ENCODE measurements around the gene PRKAG3. TPM values are rescaled to one million over a fixed set of nuclear protein-coding genes. Genes with fewer than 3 reads are reported as not detected.

The PRKAG3 gene
- polyA plus RNA-seq, 1 of the 3 experiments (the other 2 are of a cell fraction) = not detected

- WGBS (ENCODE audit: low lambda C conversion rate) = 93% methylated on average over 3 of the region's 4 CpGs
- H3K4me2 ChIP-seq = no peak overlapping the region
- H3K36me3 ChIP-seq (replicated peaks in 1 of 2; ENCODE audit: control insufficient read depth in 1 of 2, insufficient read depth in 2 of 2, low read length in 1 of 2) = no peaks in the 10 kb centered on the region
- no peaks in the 10 kb centered on the region for H3K9me3 ChIP-seq
- no peak overlapping the region for H3K9ac ChIP-seq
- TF ChIP-seq FOXM1 (IDR thresholded peaks at IDR 0.05; ENCODE audit: low read depth) = no peak
- no peak for TF ChIP-seq NRF1 (IDR thresholded peaks at IDR 0.05; ENCODE audit: low read depth, low read length)
- TF ChIP-seq RFX5 (IDR thresholded peaks at IDR 0.05; ENCODE audit: low read length) = no peak
- no peak for TF ChIP-seq POLR2AphosphoS5 (IDR thresholded peaks at IDR 0.05; ENCODE audit: low read depth, low read length)
- no peak for TF ChIP-seq REST (IDR thresholded peaks at IDR 0.05; ENCODE audit: low read depth, low read length)
- TF ChIP-seq GATA2 (CRISPR knock-in tag; IDR thresholded peaks at IDR 0.05) = no peak
- no peak for TF ChIP-seq MEF2A (IDR thresholded peaks at IDR 0.05; ENCODE audit: borderline replicate concordance, low read depth)
- TF ChIP-seq IRF3 (IDR thresholded peaks at IDR 0.05; ENCODE audit: low read depth, low read length) = no peak
- TF ChIP-seq CTCF (IDR thresholded peaks at IDR 0.05) = no peak
- no peak for TF ChIP-seq RCOR1 (IDR thresholded peaks at IDR 0.05; ENCODE audit: low read length)
- TF ChIP-seq TEAD4 (IDR thresholded peaks at IDR 0.05; ENCODE audit: borderline replicate concordance, insufficient read depth) = no peak
- no peak for TF ChIP-seq ZBTB33 (IDR thresholded peaks at IDR 0.05; ENCODE audit: borderline replicate concordance, low read depth)
- TF ChIP-seq YY1 (IDR thresholded peaks at IDR 0.05; ENCODE audit: low read depth) = no peak
- no peak for TF ChIP-seq TAF1 (IDR thresholded peaks at IDR 0.05; ENCODE audit: borderline replicate concordance, low read depth, low read length)
- no peak for TF ChIP-seq TCF12 (IDR thresholded peaks at IDR 0.05)
- no peak for TF ChIP-seq JUND (IDR thresholded peaks at IDR 0.05)
- TF ChIP-seq USF2 (IDR thresholded peaks at IDR 0.05; ENCODE audit: borderline replicate concordance, low read depth, low read length) = no peak
- TF ChIP-seq SIN3A (IDR thresholded peaks at IDR 0.05; ENCODE audit: borderline replicate concordance, low read depth, low read length) = no peak
- no peak for TF ChIP-seq SMC3 (IDR thresholded peaks at IDR 0.05; ENCODE audit: low read depth, low read length)
- TF ChIP-seq EZH2phosphoT487 (IDR thresholded peaks at IDR 0.05; ENCODE audit: borderline replicate concordance, low read depth) = no peak
- H3F3A ChIP-seq (replicated peaks; ENCODE audit: insufficient read depth) = no peaks in the 10 kb centered on the region
- no peak overlapping the region for H3K4me3 ChIP-seq (ENCODE audit: low read depth in 2 of 2, low read length in 1 of 2)
- H3K27me3 ChIP-seq (ENCODE audit: insufficient read depth) = peaks cover 37% of the 10 kb centered on the region
- DNase-seq = peak; percentile 22
- H4K20me1 ChIP-seq (ENCODE audit: insufficient read depth) = no peaks in the 10 kb centered on the region
- ChIA-PET POLR2A (no interaction called here), CTCF (interaction anchor here (1.0 to 16.1 kb wide), 5 partner anchors 11 to 289 kb away, joined by 3 to 249 read pairs (median 5); partner anchors contain the start of gene WNT10A)
- no peaks in the 10 kb centered on the region for H3K79me2 ChIP-seq (ENCODE audit: insufficient read depth)
- H3K4me1 ChIP-seq (ENCODE audit: control insufficient read depth in 1 of 2, insufficient read depth in 2 of 2, low read depth in 1 of 2, low read length in 1 of 2) = peaks cover 2 to 35% of the 10 kb centered on the region in 2 experiments; a peak in 1 of 4 replicates
- H2AFZ ChIP-seq (ENCODE audit: low read depth) = no peak overlapping the region
- no peaks in the 10 kb centered on the region for H3K9me2 ChIP-seq
- no peak overlapping the region; a peak in 1 of 4 replicates for H3K27ac ChIP-seq (ENCODE audit: low read depth in 2 of 2, low read length in 1 of 2)
These were observed 33.8 kb upstream of the PRKAG3 start for GRCh38 chr2:218865396-218865795.

Measured in SK-N-SH (cell line).